GM12878 (cell line): ENCODE results near the gene LIX1L. TPM values are rescaled to one million over a fixed set of nuclear protein-coding genes. Genes with fewer than 3 reads are reported as not detected.

Experiments used
- ATAC-seq: fragments of 200-7000 bp; cut with Tn5 transposase; 3 replicates; pipeline ENCODE4 v1.9.1; 2020; ENCODE audit warnings: mild to moderate bottlenecking, moderate library complexity
- BruUV-seq: library from RNA; stranded (reverse); fragments of 400-500 nt; replicated peaks from 2 replicates; lab custom pipeline; 2021; lab: Mats Ljungman, UMichigan
- CTCF ChIA-PET: fragments of 300-600 bp; sonication (Branson Sonifier 250); formaldehyde crosslinking; extraction: SDS; loops from one replicate; lab custom pipeline; 2021; ENCODE audit warnings: inconsistent platforms; lab: Yijun Ruan, JAX
- POLR2A ChIA-PET: fragments of 350-600 bp; formaldehyde crosslinking; extraction: SDS; loops from one replicate; lab custom pipeline; 2021; ENCODE audit warnings: inconsistent platforms; lab: Charles Lee
- RAD21 ChIA-PET: fragments of 300-600 bp; sonication (Branson Sonifier 250); formaldehyde crosslinking; loops from one replicate; lab custom pipeline; 2023; ENCODE audit warnings: antibody characterized with exemption; ENCODE audit not compliant: unreplicated experiment; lab: Charles Lee
- SMC1A ChIA-PET: fragments of 300-600 bp; sonication (Branson Sonifier 250); formaldehyde crosslinking; loops from one replicate; lab custom pipeline; 2023; ENCODE audit not compliant: unreplicated experiment, uncharacterized antibody; lab: Charles Lee
- DNase-seq: peaks from one replicate; pipeline ENCODE4 v3.0.0-alpha.2; 2011; ENCODE audit warnings: low read depth, low spot score
- FAIRE-seq: peaks from 3 replicates; lab custom pipeline; 2011; peaks lifted over from hg19 to GRCh38; lab: Jason Lieb, UNC
- H2AFZ ChIP-seq: 2 replicates; pipeline ENCODE4 v1.6.0; 2011; ENCODE audit warnings: low read depth, low read length, control low read depth; ENCODE audit not compliant: control insufficient read depth
- H3K27ac ChIP-seq: 2 replicates; pipeline ENCODE4 v1.5.1; 2011; ENCODE audit warnings: control low read depth; ENCODE audit not compliant: control insufficient read depth, insufficient read depth
- H3K27me3 ChIP-seq, 2 experiments: replicated peaks in 1 of 2; 2 replicates each; pipeline versions ENCODE4 v1.6.0 to v1.6.1; 2011; ENCODE audit warnings: low read length in 1 of 2; ENCODE audit not compliant: control insufficient read depth in 2 of 2, insufficient read depth in 2 of 2
- H3K36me3 ChIP-seq, 2 experiments: 2 replicates each; pipeline ENCODE4 v1.5.1; 2011; ENCODE audit warnings: low read length in 1 of 2; ENCODE audit not compliant: control insufficient read depth in 2 of 2, insufficient read depth in 2 of 2
- H3K4me1 ChIP-seq: 2 replicates; pipeline ENCODE4 v1.6.1; 2011; ENCODE audit warnings: mild to moderate bottlenecking, low read length, moderate library complexity, mixed read lengths; ENCODE audit not compliant: control insufficient read depth, insufficient read depth
- H3K4me2 ChIP-seq: 2 replicates; pipeline ENCODE4 v1.6.0; 2011; ENCODE audit warnings: control low read depth; ENCODE audit not compliant: control insufficient read depth, insufficient read depth
- H3K4me3 ChIP-seq: fragments of 200-600 bp; sonication (generic); 2 replicates; pipeline ENCODE4 v1.5.1; 2016
- H3K79me2 ChIP-seq: 2 replicates; pipeline ENCODE4 v1.6.0; 2011; ENCODE audit warnings: low read length; ENCODE audit not compliant: control insufficient read depth, insufficient read depth
- H3K9ac ChIP-seq: 2 replicates; pipeline ENCODE4 v1.8.0; 2011; ENCODE audit warnings: low read length, control low read depth, mixed read lengths; ENCODE audit not compliant: control insufficient read depth, insufficient read depth
- H3K9me3 ChIP-seq: replicated peaks from 3 replicates; pipeline ENCODE4 v1.5.1; 2011; ENCODE audit warnings: mild to moderate bottlenecking, low read length; ENCODE audit not compliant: control insufficient read depth, insufficient read depth
- H4K20me1 ChIP-seq: 2 replicates; pipeline ENCODE4 v1.6.0; 2011; ENCODE audit not compliant: control insufficient read depth, insufficient read depth
- CHD1 ChIP-seq: IDR thresholded peaks from 2 replicates; pipeline ENCODE4 v1.6.1; 2012; ENCODE audit warnings: low read depth, low read length, improper control_type of control experiment
- NBN ChIP-seq: fragments of 450-650 bp; IDR thresholded peaks from 2 replicates; pipeline ENCODE4 v1.6.1; 2016
- RELA ChIP-seq: fragments of 450-650 bp; IDR thresholded peaks from 2 replicates; pipeline ENCODE4 v1.8.0; 2014; ENCODE audit warnings: borderline replicate concordance; ENCODE audit not compliant: partially characterized antibody
- SMAD5 ChIP-seq: IDR thresholded peaks from 2 replicates; pipeline ENCODE4 v1.6.1; 2016; ENCODE audit warnings: antibody characterized with exemption, low read depth
- ZNF274 ChIP-seq: IDR thresholded peaks from one replicate; pipeline ENCODE4 v1.8.0; 2011; ENCODE audit not compliant: insufficient read length, insufficient read depth
- in situ Hi-C: fragments of 300-500 bp; cut with MboI; formaldehyde crosslinking; loops from 9 replicates; pipeline ENCODE4 v1.14.3; 2018; ENCODE audit warnings: mixed read lengths
- intact Hi-C: fragments of 100-400 bp; cut with micrococcal nuclease; formaldehyde crosslinking; loops from one replicate; pipeline ENCODE4 v1.14.2; 2022; ENCODE audit not compliant: unreplicated experiment
- polyA plus RNA-seq, 11 experiments: library from polyadenylated mRNA; depleted of rRNA in 4 of 11; unstranded in 6 of 11; stranded (reverse) in 5 of 11; fragments of >200 nt; fragmentation: Nextera tagmentation in 4 of 11; fragmentation: Illumina TruSeq in 1 of 11; extraction: Ambion mirVana in 4 of 11; extraction: Trizol in 1 of 11; gene quantifications; 1 replicate in 1 of 11; 2 replicates in 10 of 11; pipeline versions ENCODE4 v1.2.1 to v1.2.3, GENCODE V29; 2011 to 2016; ENCODE audit warnings: inconsistent platforms in 2 of 11, missing spikeins in 2 of 11, low read depth in 1 of 11
- total RNA-seq, 4 experiments: library from RNA; depleted of rRNA in 3 of 4; stranded (reverse); fragments of >200 nt in 3 of 4; fragmentation: Illumina TruSeq in 1 of 4; extraction: Trizol in 1 of 4; gene quantifications; 2 replicates each; pipeline versions ENCODE4 v1.2.1 to v1.2.3, GENCODE V29; 2013 to 2021
- TF ChIP-seq, protein P1 (sequence below): IDR thresholded peaks from 2 replicates; pipeline ENCODE4 v1.6.1; 2011; ENCODE audit warnings: borderline replicate concordance, low read depth, mild to moderate bottlenecking, moderate library complexity, low read length; ENCODE audit not compliant: insufficient read depth, poor library complexity, severe bottlenecking
- TF ChIP-seq, protein P2 (sequence below): fragments of 450-650 bp; IDR thresholded peaks from 2 replicates; pipeline ENCODE4 v1.6.1; 2016; ENCODE audit warnings: mild to moderate bottlenecking

Gene LIX1L
- total and polyA plus RNA-seq, 10 of the 15 experiments (the other 5 are each of a cell fraction or from before 2014, with no cell fraction given) = 5.5 to 48.2 (median 15.3) TPM

DNA sequence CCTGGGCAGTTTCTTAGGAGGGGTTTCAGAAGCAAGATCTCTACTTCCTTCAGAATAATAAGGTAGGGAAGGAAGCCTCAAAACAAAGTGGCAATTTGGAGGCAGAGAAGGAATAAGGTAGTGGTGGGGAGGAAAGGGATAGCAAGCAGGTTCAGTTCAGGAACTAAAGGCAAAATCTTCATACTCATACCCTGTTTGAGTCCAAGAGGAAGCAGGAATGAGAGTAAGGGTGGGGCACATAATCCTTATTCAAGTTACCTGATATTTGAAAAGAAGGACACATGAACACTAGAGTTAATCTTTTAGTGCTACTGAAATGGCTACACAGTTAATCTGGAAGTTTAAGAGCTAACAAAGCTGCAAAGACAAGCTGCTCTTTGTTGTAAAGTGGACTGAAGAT lies 22.1 kb downstream of the LIX1L start:
- no peak for DNase-seq
- no peaks in the 10 kb centered on the region for H3K27me3 ChIP-seq
- H3K9me3 ChIP-seq = no peaks in the 10 kb centered on the region
- SMC1A ChIA-PET = interaction anchor here (1.2 to 3.6 kb wide), 2 partner anchors 23 to 32 kb away, joined by 3 to 9 read pairs; partner anchors contain the start of gene LIX1L
- in situ Hi-C loops (no loop called here), intact Hi-C loops (no loop called here)
- FAIRE-seq = no peak
- H3K36me3 ChIP-seq = peaks cover 0 to 7% of the 10 kb centered on the region in 2 experiments; a peak in 2 of 4 replicates
- no peak for TF ChIP-seq NBN
- TF ChIP-seq, protein P1, sequence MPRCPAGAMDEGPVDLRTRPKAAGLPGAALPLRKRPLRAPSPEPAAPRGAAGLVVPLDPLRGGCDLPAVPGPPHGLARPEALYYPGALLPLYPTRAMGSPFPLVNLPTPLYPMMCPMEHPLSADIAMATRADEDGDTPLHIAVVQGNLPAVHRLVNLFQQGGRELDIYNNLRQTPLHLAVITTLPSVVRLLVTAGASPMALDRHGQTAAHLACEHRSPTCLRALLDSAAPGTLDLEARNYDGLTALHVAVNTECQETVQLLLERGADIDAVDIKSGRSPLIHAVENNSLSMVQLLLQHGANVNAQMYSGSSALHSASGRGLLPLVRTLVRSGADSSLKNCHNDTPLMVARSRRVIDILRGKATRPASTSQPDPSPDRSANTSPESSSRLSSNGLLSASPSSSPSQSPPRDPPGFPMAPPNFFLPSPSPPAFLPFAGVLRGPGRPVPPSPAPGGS = no peak
- TF ChIP-seq, protein P2, sequence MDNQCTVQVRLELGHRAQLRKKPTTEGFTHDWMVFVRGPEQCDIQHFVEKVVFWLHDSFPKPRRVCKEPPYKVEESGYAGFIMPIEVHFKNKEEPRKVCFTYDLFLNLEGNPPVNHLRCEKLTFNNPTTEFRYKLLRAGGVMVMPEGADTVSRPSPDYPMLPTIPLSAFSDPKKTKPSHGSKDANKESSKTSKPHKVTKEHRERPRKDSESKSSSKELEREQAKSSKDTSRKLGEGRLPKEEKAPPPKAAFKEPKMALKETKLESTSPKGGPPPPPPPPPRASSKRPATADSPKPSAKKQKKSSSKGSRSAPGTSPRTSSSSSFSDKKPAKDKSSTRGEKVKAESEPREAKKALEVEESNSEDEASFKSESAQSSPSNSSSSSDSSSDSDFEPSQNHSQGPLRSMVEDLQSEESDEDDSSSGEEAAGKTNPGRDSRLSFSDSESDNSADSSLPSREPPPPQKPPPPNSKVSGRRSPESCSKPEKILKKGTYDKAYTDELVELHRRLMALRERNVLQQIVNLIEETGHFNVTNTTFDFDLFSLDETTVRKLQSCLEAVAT = no peak
- no peak for TF ChIP-seq CHD1
- no peak for TF ChIP-seq ZNF274
- TF ChIP-seq SMAD5 = no peak
- no peak for TF ChIP-seq RELA
- no peaks in the 10 kb centered on the region for H3K4me1 ChIP-seq
- no peak overlapping the region for H3K9ac ChIP-seq
- no peak overlapping the region for H3K27ac ChIP-seq
- POLR2A ChIA-PET = interaction anchor here (0.6 kb wide), 1 partner anchor 8 kb away, joined by 3 read pairs; no protein-coding TSS in a partner anchor
- H3K4me3 ChIP-seq = no peak overlapping the region
- no peaks in the 10 kb centered on the region for H3K79me2 ChIP-seq
- RAD21 ChIA-PET = no interaction called here
- no peak overlapping the region for H2AFZ ChIP-seq
- H3K4me2 ChIP-seq = no peak overlapping the region
- CTCF ChIA-PET = interaction anchor here (0.6 kb wide), 1 partner anchor 97 kb away, joined by 3 read pairs; no protein-coding TSS in a partner anchor
- BruUV-seq = no TSS peak
- no peak for ATAC-seq
- H4K20me1 ChIP-seq = no peaks in the 10 kb centered on the region
